Hepatocyte (in vitro differentiated cells): Measurements from ENCODE around the gene HS3ST5.

Source experiments
- CTCF ChIP-seq: fragments of 200-600 bp; sonication (generic); IDR thresholded peaks from 2 replicates; pipeline ENCODE4 v1.5.1; 2016; ENCODE audit warnings: antibody characterized with exemption, mild to moderate bottlenecking; ENCODE audit not compliant: poor library complexity
- EZH2 ChIP-seq: fragments of 200-600 bp; sonication (generic); IDR thresholded peaks from 2 replicates; pipeline ENCODE4 v1.6.1; 2016; ENCODE audit warnings: antibody characterized with exemption, mild to moderate bottlenecking, borderline replicate concordance
- EZH2phosphoT487 ChIP-seq: fragments of 200-600 bp; sonication (generic); IDR thresholded peaks from one replicate; pipeline ENCODE4 v1.6.1; 2018; ENCODE audit warnings: antibody characterized with exemption, mild to moderate bottlenecking, low read depth, moderate library complexity; ENCODE audit not compliant: unreplicated experiment, severe bottlenecking

DNA sequence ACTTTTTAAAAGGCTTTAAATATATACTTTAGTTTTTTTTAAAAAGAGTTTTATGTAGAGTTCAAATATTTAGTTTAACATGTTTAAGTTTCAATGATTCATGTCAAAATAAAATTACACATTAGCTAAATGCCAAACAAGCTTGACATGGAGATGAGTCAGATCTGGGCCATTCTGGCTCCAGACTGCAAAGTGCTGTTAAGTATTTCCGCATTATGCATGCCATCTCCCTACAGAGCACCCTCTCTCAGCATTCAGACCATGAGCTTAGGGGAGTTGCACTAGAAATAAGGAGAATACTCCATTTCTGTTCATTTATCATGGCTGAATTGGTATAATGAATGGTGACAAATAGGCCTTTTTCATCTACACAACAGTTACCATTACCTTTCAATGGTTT lies 21.5 kb upstream of the HS3ST5 start:
- TF ChIP-seq CTCF (no peak), EZH2 (no peak), EZH2phosphoT487 (no peak)
